ENCODE data around the gene TSHZ2. TPM values are rescaled to one million over a fixed set of nuclear protein-coding genes. Genes with fewer than 3 reads are reported as not detected.

Gene TSHZ2
- total and polyA plus RNA-seq, 3 donors from 2014 or later: 13.0 to 41.9 (median 40.4) TPM

GRCh38 chr20:53164072-53164471 lies 191.9 kb downstream of the TSHZ2 start:
- no peaks in the 10 kb centered on the region for H3K27me3 ChIP-seq
- H3K27ac ChIP-seq: no peak overlapping the region
- TF ChIP-seq POLR2A (IDR thresholded peaks at IDR 0.05): no peak
- TF ChIP-seq CTCF (IDR thresholded peaks at IDR 0.05): no peak
- H3K4me3 ChIP-seq: no peak overlapping the region
- no peaks in the 10 kb centered on the region for H3K36me3 ChIP-seq (ENCODE audit: low read depth, missing control alignments)
- H3K9me3 ChIP-seq: no peaks in the 10 kb centered on the region
- intact Hi-C loops (cut with DNase I; ENCODE audit: low total_unique reads): no loop called here
- no peak for DNase-seq
- peaks cover 5% of the 10 kb centered on the region for H3K4me1 ChIP-seq

- DNase-seq: no peak
- Histone ChIP-seq H3K9me3 (no peaks in the 10 kb centered on the region), H3K27me3 (no peaks in the 10 kb centered on the region), H3K4me3 (no peak overlapping the region), H3K27ac (no peak overlapping the region), H3K36me3 (ENCODE audit: low read depth, missing control alignments) (no peaks in the 10 kb centered on the region), H3K4me1 (peaks cover 5% of the 10 kb centered on the region)
- intact Hi-C loops (cut with DNase I; ENCODE audit: low total_unique reads): no loop called here
- WGBS, 2 donors: 84 to 98% methylated on average over 4 of the region's 4 CpGs
- no peak for TF ChIP-seq CTCF (IDR thresholded peaks at IDR 0.05)
Observed at GRCh38 chr20:53165452-53165851, 193.3 kb downstream of the TSHZ2 start.

GRCh38 chr20:53168491-53168890 lies 196.3 kb downstream of the TSHZ2 start:
- Histone ChIP-seq H3K4me1 (no peaks in the 10 kb centered on the region), H3K4me3 (no peak overlapping the region), H3K27me3 (no peaks in the 10 kb centered on the region), H3K9me3 (no peaks in the 10 kb centered on the region), H3K27ac (no peak overlapping the region), H3K36me3 (ENCODE audit: low read depth, missing control alignments) (no peaks in the 10 kb centered on the region)
- DNase-seq: no peak
- TF ChIP-seq POLR2A (IDR thresholded peaks at IDR 0.05) (no peak), CTCF (IDR thresholded peaks at IDR 0.05) (no peak)
- WGBS, 2 donors: 86 to 95% methylated on average over 1 of the region's 1 CpG
- intact Hi-C loops (cut with DNase I; ENCODE audit: low total_unique reads): no loop called here

GRCh38 chr20:53170196-53170595 lies 198.0 kb downstream of the TSHZ2 start:
- H3K4me1 ChIP-seq: no peaks in the 10 kb centered on the region
- WGBS, 2 donors: 61% methylated on average over 6 to 7 of the region's 7 CpGs
- no peak overlapping the region for H3K4me3 ChIP-seq
- H3K9me3 ChIP-seq: no peaks in the 10 kb centered on the region
- H3K27ac ChIP-seq: no peak overlapping the region
- no peak for DNase-seq
- H3K36me3 ChIP-seq (ENCODE audit: low read depth, missing control alignments): no peaks in the 10 kb centered on the region
- no peaks in the 10 kb centered on the region for H3K27me3 ChIP-seq
- intact Hi-C loops (cut with DNase I; ENCODE audit: low total_unique reads): no loop called here
- no peak for TF ChIP-seq POLR2A (IDR thresholded peaks at IDR 0.05)
- TF ChIP-seq CTCF (IDR thresholded peaks at IDR 0.05): no peak

GRCh38 chr20:53171065-53171464 lies 198.9 kb downstream of the TSHZ2 start:
- Histone ChIP-seq H3K27me3 (no peaks in the 10 kb centered on the region), H3K4me1 (no peaks in the 10 kb centered on the region), H3K27ac (no peak overlapping the region), H3K36me3 (ENCODE audit: low read depth, missing control alignments) (no peaks in the 10 kb centered on the region), H3K4me3 (no peak overlapping the region), H3K9me3 (no peaks in the 10 kb centered on the region)
- TF ChIP-seq POLR2A (IDR thresholded peaks at IDR 0.05): no peak
- no peak for TF ChIP-seq CTCF (IDR thresholded peaks at IDR 0.05)
- WGBS, 2 donors: 54 to 58% methylated on average over 6 of the region's 6 CpGs
- no peak for DNase-seq
- intact Hi-C loops (cut with DNase I; ENCODE audit: low total_unique reads): no loop called here

All from testis (tissue), 3 donors.